Dendritic cell treated with granulocyte-macrophage colony-stimulating factor and Interleukin-4, amounts not matched to agents 40 ng/mL and 50 ng/mL, for 4 days (primary cell): ENCODE measurements around the gene SBSN.

Source experiments
- H3K27ac Mint-ChIP-seq: one replicate; pipeline ENCODE4 v1.8.0; 2022; ENCODE audit warnings: mild to moderate bottlenecking, mixed read lengths
- H3K27me3 Mint-ChIP-seq: one replicate; pipeline ENCODE4 v1.8.0; 2022; ENCODE audit warnings: mild to moderate bottlenecking, mixed read lengths
- H3K36me3 Mint-ChIP-seq: one replicate; pipeline ENCODE4 v1.8.0; 2022; ENCODE audit warnings: low read depth, mixed read lengths
- H3K4me1 Mint-ChIP-seq: one replicate; pipeline ENCODE4 v1.8.0; 2022; ENCODE audit warnings: low read depth, mixed read lengths
- H3K4me3 Mint-ChIP-seq: one replicate; pipeline ENCODE4 v1.8.0; 2022; ENCODE audit warnings: mild to moderate bottlenecking, moderate library complexity, mixed read lengths
- H3K9me3 Mint-ChIP-seq: one replicate; pipeline ENCODE4 v1.8.0; 2022; ENCODE audit warnings: mixed read lengths
- intact Hi-C: fragments of 100-400 bp; cut with micrococcal nuclease; formaldehyde crosslinking; loops from one replicate; pipeline ENCODE4 v1.15.0; 2022

The SBSN gene

GRCh38 chr19:35531291-35531690 lies 3.2 kb upstream of the SBSN start:
- H3K4me3 Mint-ChIP-seq: no peak overlapping the region
- H3K27ac Mint-ChIP-seq: peak overlapping the region; percentile 23
- H3K4me1 Mint-ChIP-seq: peaks cover 22% of the 10 kb centered on the region
- no peaks in the 10 kb centered on the region for H3K9me3 Mint-ChIP-seq
- no peaks in the 10 kb centered on the region for H3K36me3 Mint-ChIP-seq
- intact Hi-C loops: no loop called here
- H3K27me3 Mint-ChIP-seq: peaks cover 63% of the 10 kb centered on the region

DNA sequence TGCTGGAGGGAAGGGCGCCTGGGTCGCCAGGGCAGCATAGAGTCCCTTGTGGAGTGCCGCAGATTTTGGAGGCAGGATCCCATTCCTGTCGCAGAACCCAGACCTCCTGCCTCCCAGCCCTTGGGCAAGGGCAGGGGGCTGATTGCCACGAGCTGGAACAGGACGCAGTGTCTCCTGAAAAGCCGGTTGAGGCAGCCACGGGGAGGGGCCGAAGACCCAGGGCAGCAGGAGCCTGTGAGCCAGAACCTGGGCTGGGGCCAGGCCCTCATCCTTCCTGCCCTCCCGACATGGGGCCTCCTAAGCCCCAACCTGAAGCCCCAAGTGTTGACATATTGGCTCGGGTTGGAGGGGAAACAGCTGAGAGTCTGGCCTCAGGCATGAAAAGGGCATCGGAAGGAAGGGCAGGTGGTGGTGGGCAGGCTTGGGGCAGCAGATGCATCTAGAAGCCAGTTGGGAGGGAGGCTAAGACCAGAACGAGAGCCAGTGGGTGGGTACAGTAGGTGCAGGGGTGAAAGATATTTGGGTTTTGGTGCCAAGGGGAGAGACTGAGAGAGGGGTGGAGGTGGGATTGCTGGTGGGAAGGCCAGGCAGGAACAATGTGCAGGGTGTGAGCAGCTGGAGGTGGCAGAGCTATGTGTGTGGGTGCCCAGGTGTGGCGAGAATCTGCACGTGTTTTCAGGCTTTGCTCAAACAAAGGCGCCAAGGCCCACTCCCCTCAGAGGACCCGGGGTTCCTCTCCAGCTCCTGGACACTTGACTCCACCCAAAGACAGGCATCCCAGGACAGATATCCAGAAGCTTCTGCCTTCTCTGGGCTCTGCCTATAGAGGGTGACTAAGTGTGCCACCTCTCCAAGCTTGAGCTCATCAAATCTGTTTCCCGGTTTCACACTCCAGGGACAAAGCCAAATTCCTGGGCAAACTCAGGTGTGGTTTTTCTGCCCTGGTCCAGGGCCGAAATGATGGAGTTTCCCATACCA lies 1.4 kb upstream of the SBSN start:
- Mint-ChIP-seq H3K27me3 (peaks cover 50% of the 10 kb centered on the region), H3K36me3 (no peaks in the 10 kb centered on the region), H3K4me3 (no peak overlapping the region), H3K9me3 (no peaks in the 10 kb centered on the region), H3K27ac (no peak overlapping the region), H3K4me1 (peaks cover 22% of the 10 kb centered on the region)
- intact Hi-C loops: no loop called here

DNA sequence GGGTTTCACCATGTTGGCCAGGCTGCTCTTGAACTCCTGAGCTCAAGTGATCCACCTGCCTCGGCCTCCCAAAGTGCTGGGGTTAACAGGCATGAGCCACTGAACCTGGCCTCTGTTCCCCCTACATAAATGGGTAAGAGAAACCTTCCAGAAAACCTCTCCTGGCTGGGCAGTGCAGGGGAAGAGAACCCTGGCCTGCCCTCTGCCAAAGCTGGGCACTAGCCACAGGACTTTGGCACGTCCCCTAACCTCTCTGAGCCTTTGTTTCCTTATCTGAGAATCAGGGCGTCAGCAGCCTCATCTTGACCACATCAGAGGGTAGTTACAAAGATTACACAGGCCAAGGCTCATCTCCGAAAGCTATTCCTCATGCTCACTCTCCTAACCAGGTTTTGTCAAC lies 2.2 kb downstream of the SBSN start:
- Mint-ChIP-seq H3K27ac (no peak overlapping the region), H3K4me1 (peaks cover 4% of the 10 kb centered on the region), H3K27me3 (peaks cover 30% of the 10 kb centered on the region), H3K9me3 (no peaks in the 10 kb centered on the region), H3K36me3 (no peaks in the 10 kb centered on the region), H3K4me3 (no peak overlapping the region)
- intact Hi-C loops: no loop called here

GRCh38 chr19:35524181-35524837 lies 3.8 kb downstream of the SBSN start:
- H3K9me3 Mint-ChIP-seq: no peaks in the 10 kb centered on the region
- no peaks in the 10 kb centered on the region for H3K36me3 Mint-ChIP-seq
- peaks cover 8% of the 10 kb centered on the region for H3K4me1 Mint-ChIP-seq
- H3K27me3 Mint-ChIP-seq: peaks cover 23% of the 10 kb centered on the region
- no peak overlapping the region for H3K4me3 Mint-ChIP-seq
- no peak overlapping the region for H3K27ac Mint-ChIP-seq
- intact Hi-C loops: no loop called here

DNA sequence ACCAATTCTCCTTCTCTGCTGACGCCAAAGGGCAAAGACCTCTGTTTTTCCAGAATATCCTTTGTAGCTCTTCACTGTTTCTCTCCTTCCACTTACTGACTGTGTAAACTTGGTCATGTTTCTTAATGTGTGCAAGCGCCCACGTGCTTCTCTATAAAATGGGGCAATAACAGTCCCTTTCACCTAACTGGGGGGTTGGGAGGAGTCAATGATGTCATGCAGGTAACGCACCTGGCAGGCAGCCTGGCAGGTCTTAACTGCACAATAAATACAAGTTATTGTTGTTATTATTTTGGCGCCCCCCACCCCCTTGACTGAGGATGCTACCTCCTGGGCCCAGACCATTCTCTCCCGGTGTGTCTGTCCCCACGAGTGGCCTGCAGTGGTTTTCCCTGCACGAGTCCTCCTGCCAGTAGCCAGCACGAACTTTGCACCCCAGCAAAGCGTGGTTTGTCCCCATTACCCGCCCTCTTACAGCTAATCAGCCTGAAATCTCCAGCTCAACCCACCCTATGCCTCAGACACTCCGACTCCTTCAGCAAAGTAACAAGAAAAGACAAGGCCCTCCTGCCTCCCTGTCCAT lies 5.3 kb downstream of the SBSN start:
- Mint-ChIP-seq H3K27me3 (peaks cover 18% of the 10 kb centered on the region), H3K36me3 (no peaks in the 10 kb centered on the region), H3K4me1 (peaks cover 8% of the 10 kb centered on the region), H3K27ac (no peak overlapping the region), H3K4me3 (no peak overlapping the region), H3K9me3 (no peaks in the 10 kb centered on the region)
- intact Hi-C loops: no loop called here

- H3K36me3 Mint-ChIP-seq: no peaks in the 10 kb centered on the region
- no peak overlapping the region for H3K27ac Mint-ChIP-seq
- H3K4me3 Mint-ChIP-seq: no peak overlapping the region
- intact Hi-C loops: no loop called here
- H3K4me1 Mint-ChIP-seq: peaks cover 8% of the 10 kb centered on the region
- H3K27me3 Mint-ChIP-seq: peaks cover 22% of the 10 kb centered on the region
- H3K9me3 Mint-ChIP-seq: no peaks in the 10 kb centered on the region
Observed at GRCh38 chr19:35521124-35521743, 6.9 kb downstream of the SBSN start.

- intact Hi-C loops: no loop called here
- Mint-ChIP-seq H3K4me3 (no peak overlapping the region), H3K27ac (no peak overlapping the region), H3K9me3 (no peaks in the 10 kb centered on the region), H3K36me3 (no peaks in the 10 kb centered on the region), H3K4me1 (peaks cover 8% of the 10 kb centered on the region), H3K27me3 (peaks cover 22% of the 10 kb centered on the region)
Observed at GRCh38 chr19:35519291-35519690, 8.8 kb downstream of the SBSN start.

GRCh38 chr19:35518313-35518712 lies 9.8 kb downstream of the SBSN start:
- no peaks in the 10 kb centered on the region for H3K9me3 Mint-ChIP-seq
- intact Hi-C loops: no loop called here
- H3K4me1 Mint-ChIP-seq: peaks cover 8% of the 10 kb centered on the region
- no peaks in the 10 kb centered on the region for H3K36me3 Mint-ChIP-seq
- H3K27ac Mint-ChIP-seq: no peak overlapping the region
- H3K27me3 Mint-ChIP-seq: peaks cover 27% of the 10 kb centered on the region
- no peak overlapping the region for H3K4me3 Mint-ChIP-seq

GRCh38 chr19:35517342-35517741 lies 10.8 kb downstream of the SBSN start:
- Mint-ChIP-seq H3K4me3 (no peak overlapping the region), H3K4me1 (peaks cover 8% of the 10 kb centered on the region), H3K36me3 (no peaks in the 10 kb centered on the region), H3K9me3 (no peaks in the 10 kb centered on the region), H3K27me3 (peaks cover 32% of the 10 kb centered on the region), H3K27ac (no peak overlapping the region)
- intact Hi-C loops: no loop called here

- Mint-ChIP-seq H3K9me3 (no peaks in the 10 kb centered on the region), H3K27me3 (peaks cover 43% of the 10 kb centered on the region), H3K4me1 (peaks cover 8% of the 10 kb centered on the region), H3K4me3 (no peak overlapping the region), H3K27ac (no peak overlapping the region), H3K36me3 (no peaks in the 10 kb centered on the region)
- intact Hi-C loops: no loop called here
Observed at GRCh38 chr19:35516310-35516709, 11.8 kb downstream of the SBSN start.

DNA sequence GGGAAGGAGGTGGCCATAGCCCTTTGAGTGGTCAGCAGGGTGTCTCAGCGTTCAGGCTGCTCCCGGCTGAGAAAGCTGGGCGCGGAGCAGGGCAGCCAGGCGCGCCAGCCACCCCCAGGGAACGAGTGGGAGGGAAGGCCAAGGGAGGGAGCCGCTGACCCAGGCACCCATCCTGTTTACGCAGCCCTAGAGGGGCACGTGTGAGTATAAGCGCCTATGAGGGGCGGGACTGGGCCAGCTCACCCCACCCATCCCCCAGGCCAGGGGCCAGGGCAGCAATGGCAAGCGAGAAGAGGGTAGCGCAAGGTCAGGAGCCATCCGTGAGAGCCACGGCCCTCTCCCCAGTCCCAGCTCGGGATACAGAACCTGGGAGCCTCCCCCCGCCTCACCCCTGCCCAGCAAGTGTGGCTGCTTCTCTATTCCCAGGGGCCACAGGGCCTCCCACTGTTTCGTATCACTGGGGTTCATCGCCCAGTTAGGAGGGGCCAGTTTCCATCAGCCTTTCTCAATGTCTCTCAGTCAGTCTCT lies 13.8 kb downstream of the SBSN start:
- H3K27ac Mint-ChIP-seq: no peak overlapping the region
- H3K36me3 Mint-ChIP-seq: no peaks in the 10 kb centered on the region
- peaks cover 13% of the 10 kb centered on the region for H3K4me1 Mint-ChIP-seq
- no peaks in the 10 kb centered on the region for H3K9me3 Mint-ChIP-seq
- intact Hi-C loops: no loop called here
- H3K4me3 Mint-ChIP-seq: no peak overlapping the region
- H3K27me3 Mint-ChIP-seq: peaks cover 59% of the 10 kb centered on the region

DNA sequence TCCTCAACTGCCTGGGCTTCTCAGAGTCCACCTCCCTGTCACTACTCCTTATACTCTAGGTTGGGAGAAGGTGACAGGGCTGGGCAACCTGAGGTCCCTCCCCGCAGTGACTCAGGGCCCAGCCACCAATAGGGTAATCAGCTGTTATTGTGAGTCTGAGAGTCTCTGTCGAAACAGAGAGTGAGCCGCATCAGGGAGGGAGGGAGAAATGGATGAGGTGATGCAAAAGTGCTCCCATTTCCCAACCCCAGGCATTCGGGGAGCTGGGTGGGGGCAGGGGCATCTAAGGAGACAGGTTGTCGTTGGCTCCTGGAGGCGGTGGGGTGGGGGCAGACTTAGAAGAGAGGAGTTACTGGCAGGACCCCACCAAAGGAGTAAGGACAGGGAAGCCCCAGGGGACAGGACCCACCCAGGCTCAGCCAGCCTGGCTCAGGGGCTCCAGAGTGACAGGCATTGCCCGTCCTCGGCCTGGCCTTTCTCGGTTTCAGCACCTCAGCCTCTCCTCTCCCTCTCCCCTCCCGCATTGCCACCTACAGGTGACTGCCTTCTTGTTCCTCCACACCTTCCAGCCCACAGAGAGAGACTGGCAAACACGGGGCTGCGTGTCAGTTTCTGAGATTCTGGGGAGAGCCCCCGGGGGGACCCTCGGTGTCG lies 14.4 kb downstream of the SBSN start, which contains the start of gene DMKN:
DMKN (minus strand) TSS at position 22 of the 654 bp plus-strand sequence. CDS start 174 bp downstream, outside the sequence.
- peaks cover 9% of the 10 kb centered on the region for H3K4me1 Mint-ChIP-seq
- no peaks in the 10 kb centered on the region for H3K36me3 Mint-ChIP-seq
- peaks cover 62% of the 10 kb centered on the region for H3K27me3 Mint-ChIP-seq
- no peaks in the 10 kb centered on the region for H3K9me3 Mint-ChIP-seq
- no peak within 1 kb of the TSS for H3K27ac Mint-ChIP-seq
- intact Hi-C loops: no loop called here
- no peak within 1 kb of the TSS for H3K4me3 Mint-ChIP-seq
